Endothelial cell of umbilical vein (primary cell): ENCODE data around the gene GTPBP4. TPM values are rescaled to one million over a fixed set of nuclear protein-coding genes. Genes with fewer than 3 reads are reported as not detected.

ENCODE experiments used
- BruUV-seq: library from RNA; stranded (reverse); fragments of 400-500 nt; replicated peaks from 2 replicates; lab custom pipeline; 2021; lab: Mats Ljungman, UMichigan
- CTCF ChIA-PET: fragments of 300-600, 350-600 bp; sonication (Branson Sonifier 250); formaldehyde crosslinking; loops from one replicate; lab custom pipeline; 2021; ENCODE audit warnings: antibody characterized with exemption, inconsistent platforms; lab: Charles Lee
- POLR2A ChIA-PET: fragments of 300-600, 350-600 bp; sonication (Branson Sonifier 250); formaldehyde crosslinking; loops from one replicate; lab custom pipeline; 2021; ENCODE audit warnings: antibody characterized with exemption, inconsistent platforms; lab: Charles Lee
- DNase-seq: peaks from one replicate; pipeline ENCODE4 v3.0.0-alpha.2; 2011; ENCODE audit warnings: low read depth, low spot score
- FAIRE-seq: peaks from 2 replicates; lab custom pipeline; 2011; peaks lifted over from hg19 to GRCh38; lab: Jason Lieb, UNC
- H2AFZ ChIP-seq: 2 replicates; pipeline ENCODE4 v1.6.0; 2012; ENCODE audit warnings: low read depth, low read length, control low read depth, inconsistent platforms
- H3K27ac ChIP-seq: 2 replicates; pipeline ENCODE4 v1.5.1; 2011; ENCODE audit warnings: low read depth, mild to moderate bottlenecking, control low read depth, low read length, moderate library complexity; ENCODE audit not compliant: insufficient read depth
- H3K27me3 ChIP-seq, 2 experiments: 2 replicates each; pipeline versions ENCODE4 v1.6.0 to v1.6.1; 2011; ENCODE audit warnings: low read length in 2 of 2, mixed read lengths in 1 of 2; ENCODE audit not compliant: control insufficient read depth in 2 of 2, insufficient read depth in 2 of 2
- H3K36me3 ChIP-seq, 2 experiments: 2 replicates in 1 of 2; 3 replicates in 1 of 2; pipeline ENCODE4 v1.5.1; 2011; ENCODE audit warnings: low read length in 2 of 2, mild to moderate bottlenecking in 1 of 2, moderate library complexity in 1 of 2; ENCODE audit not compliant: control insufficient read depth in 2 of 2, insufficient read depth in 2 of 2; ENCODE audit errors: extremely low read depth in 1 of 2
- H3K4me1 ChIP-seq: 3 replicates; pipeline ENCODE4 v1.5.1; 2011; ENCODE audit warnings: mild to moderate bottlenecking, low read length; ENCODE audit not compliant: control insufficient read depth, insufficient read depth; ENCODE audit errors: extremely low read depth
- H3K4me2 ChIP-seq: 2 replicates; pipeline ENCODE4 v1.6.1; 2011; ENCODE audit warnings: low read length, control low read depth, mixed read lengths; ENCODE audit not compliant: insufficient read depth
- H3K4me3 ChIP-seq, 3 experiments: fragments of 200-600 bp in 1 of 3; sonication (generic), shearing (Covaris generic) in 1 of 3; replicated peaks in 1 of 3; 2 replicates each; pipeline ENCODE4 v1.5.1; 2011 to 2016; ENCODE audit warnings: control low read depth in 3 of 3, low read length in 3 of 3, mild to moderate bottlenecking in 2 of 3, inconsistent platforms in 1 of 3, low read depth in 1 of 3, moderate library complexity in 1 of 3; ENCODE audit not compliant: insufficient read depth in 1 of 3
- H3K79me2 ChIP-seq: 2 replicates; pipeline ENCODE4 v1.6.0; 2012; ENCODE audit warnings: low read length, inconsistent platforms; ENCODE audit not compliant: control insufficient read depth, insufficient read depth
- H3K9ac ChIP-seq: replicated peaks from 2 replicates; pipeline ENCODE3; 2011; ENCODE audit warnings: low read length, control low read depth; ENCODE audit not compliant: insufficient read depth; ENCODE audit errors: extremely low read depth
- H3K9me1 ChIP-seq: replicated peaks from 3 replicates; pipeline ENCODE4 v1.6.0; 2011; ENCODE audit warnings: mild to moderate bottlenecking, low read length; ENCODE audit not compliant: control insufficient read depth, insufficient read depth; ENCODE audit errors: extremely low read depth
- H3K9me3 ChIP-seq: replicated peaks from 2 replicates; pipeline ENCODE4 v1.5.1; 2012; ENCODE audit warnings: low read length, inconsistent platforms; ENCODE audit not compliant: control insufficient read depth, insufficient read depth
- H4K20me1 ChIP-seq: replicated peaks from 2 replicates; pipeline ENCODE3; 2011; ENCODE audit warnings: mild to moderate bottlenecking, low read length; ENCODE audit not compliant: control insufficient read depth, insufficient read depth; ENCODE audit errors: extremely low read depth
- CTCF ChIP-seq, 2 donors: IDR thresholded peaks; 1 replicate in 1 of 2; 2 replicates in 1 of 2; pipeline ENCODE4 v1.5.1; 2011; ENCODE audit warnings: low read length in 2 of 2, mild to moderate bottlenecking in 2 of 2, moderate library complexity in 2 of 2, control low read depth in 1 of 2, inconsistent platforms in 1 of 2, low read depth in 1 of 2; ENCODE audit not compliant: insufficient read depth in 1 of 2; ENCODE audit errors: extremely low read depth in 1 of 2
- EZH2 ChIP-seq: IDR thresholded peaks from 2 replicates; pipeline ENCODE4 v1.6.1; 2012; ENCODE audit warnings: borderline replicate concordance, low read depth, mild to moderate bottlenecking, moderate library complexity, low read length, inconsistent platforms; ENCODE audit not compliant: severe bottlenecking
- FOS ChIP-seq: IDR thresholded peaks from 2 replicates; pipeline ENCODE4 v1.6.1; 2011; ENCODE audit warnings: mild to moderate bottlenecking, low read length, moderate library complexity, borderline replicate concordance; ENCODE audit not compliant: insufficient read depth
- GATA2 ChIP-seq: IDR thresholded peaks from 2 replicates; pipeline ENCODE4 v1.7.0; 2011; ENCODE audit warnings: low read depth, mild to moderate bottlenecking, moderate library complexity, mixed read lengths, low read length; ENCODE audit not compliant: insufficient read length, insufficient read depth
- JUN ChIP-seq: IDR thresholded peaks from 2 replicates; pipeline ENCODE4 v1.6.1; 2011; ENCODE audit warnings: borderline replicate concordance, low read depth; ENCODE audit not compliant: insufficient read length, insufficient read depth
- MYC ChIP-seq: IDR thresholded peaks from one replicate; pipeline ENCODE4 v1.6.1; 2011; ENCODE audit warnings: mild to moderate bottlenecking, low read depth, low read length
- POLR2A ChIP-seq: IDR thresholded peaks from 2 replicates; pipeline ENCODE4 v1.6.1; 2012; ENCODE audit warnings: low read depth, mild to moderate bottlenecking, control low read depth, low read length
- POLR2AphosphoS5 ChIP-seq: IDR thresholded peaks from 2 replicates; pipeline ENCODE4 v1.6.1; 2012; ENCODE audit warnings: low read depth, mild to moderate bottlenecking, control low read depth, low read length, moderate library complexity; ENCODE audit not compliant: insufficient read depth
- dilution Hi-C: fragments of 300-500 bp; cut with MboI; formaldehyde crosslinking; loops from one replicate; pipeline ENCODE4 v1.15.0; 2019; ENCODE audit warnings: low sequenced_read_pairs; ENCODE audit not compliant: extremely low pct_ligation_motif_present
- intact Hi-C: fragments of 100-400 bp; cut with micrococcal nuclease; formaldehyde crosslinking; loops from one replicate; pipeline ENCODE4 v1.10.0; 2022
- polyA plus RNA-seq, 4 experiments: library from polyadenylated mRNA; depleted of rRNA in 3 of 4; stranded (reverse) in 3 of 4; unstranded in 1 of 4; fragments of >200 nt; gene quantifications; 2 replicates each; pipeline versions ENCODE4 v1.2.1 to v1.2.3, GENCODE V29; 2011 to 2012; ENCODE audit warnings: missing spikeins in 1 of 4
- total RNA-seq: library from RNA; stranded (reverse); gene quantifications from 2 replicates; pipeline ENCODE4 v1.2.3, GENCODE V29; 2021
- TF ChIP-seq, protein P1 (sequence below): IDR thresholded peaks from 2 replicates; pipeline ENCODE4 v1.6.1; 2011; ENCODE audit not compliant: insufficient read depth, insufficient read length

Gene GTPBP4
- total and polyA plus RNA-seq, 2 donors (not counting 3 experiments of a cell fraction or from before 2014, with no cell fraction given): 12.4 to 69.3 TPM

- no peak overlapping the region for H3K4me2 ChIP-seq
- peaks cover 0 to 6% of the 10 kb centered on the region in 2 experiments for H3K27me3 ChIP-seq
- intact Hi-C loops (no loop called here), dilution Hi-C loops (no loop called here)
- no peak overlapping the region for H3K27ac ChIP-seq
- no peak overlapping the region for H3K9ac ChIP-seq
- no peaks in the 10 kb centered on the region for H3K9me3 ChIP-seq
- H3K36me3 ChIP-seq: no peaks in the 10 kb centered on the region
- H3K4me3 ChIP-seq: no peak overlapping the region
- POLR2A ChIA-PET: no interaction called here
- TF ChIP-seq, protein P1, sequence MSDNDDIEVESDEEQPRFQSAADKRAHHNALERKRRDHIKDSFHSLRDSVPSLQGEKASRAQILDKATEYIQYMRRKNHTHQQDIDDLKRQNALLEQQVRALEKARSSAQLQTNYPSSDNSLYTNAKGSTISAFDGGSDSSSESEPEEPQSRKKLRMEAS: no peak
- TF ChIP-seq EZH2: no peak
- no peaks in the 10 kb centered on the region for H3K9me1 ChIP-seq
- H3K4me1 ChIP-seq: peaks cover 8% of the 10 kb centered on the region
- BruUV-seq: no TSS peak
- CTCF ChIA-PET: no interaction called here
- no peaks in the 10 kb centered on the region for H3K79me2 ChIP-seq
- FAIRE-seq (no peak), DNase-seq (no peak)
- H4K20me1 ChIP-seq: no peaks in the 10 kb centered on the region
- H2AFZ ChIP-seq: no peak overlapping the region
Observed at GRCh38 chr10:947881-948280, 40.4 kb upstream of the GTPBP4 start.

- Histone ChIP-seq H3K4me1 (peaks cover 8% of the 10 kb centered on the region), H3K27me3 (peaks cover 0 to 6% of the 10 kb centered on the region in 2 experiments), H3K9me3 (no peaks in the 10 kb centered on the region), H4K20me1 (no peaks in the 10 kb centered on the region), H3K36me3 (no peaks in the 10 kb centered on the region), H3K79me2 (no peaks in the 10 kb centered on the region), H3K4me3 (no peak overlapping the region), H3K9me1 (no peaks in the 10 kb centered on the region), H3K4me2 (no peak overlapping the region), H2AFZ (no peak overlapping the region), H3K27ac (no peak overlapping the region), H3K9ac (no peak overlapping the region)
- no TSS peak for BruUV-seq
- TF ChIP-seq GATA2: no peak
- no peak for TF ChIP-seq POLR2AphosphoS5
- TF ChIP-seq, protein P1: no peak
- TF ChIP-seq EZH2: no peak
- TF ChIP-seq POLR2A: no peak
- no peak for TF ChIP-seq MYC
- TF ChIP-seq CTCF (IDR thresholded peaks at IDR 0.05; ENCODE audit: extremely low read depth in 1 of 2, insufficient read depth in 1 of 2, low read depth in 1 of 2, low read length in 2 of 2): no peak
- TF ChIP-seq FOS: no peak
- no peak for TF ChIP-seq JUN
- ChIA-PET CTCF (no interaction called here), POLR2A (no interaction called here)
- dilution Hi-C loops: no loop called here
- intact Hi-C loops: no loop called here
- DNase-seq: no peak
- FAIRE-seq: no peak
Observed at GRCh38 chr10:948347-948746, 39.9 kb upstream of the GTPBP4 start.
